ENCODE data around the gene C12orf75.

- TF ChIP-seq CTCF (IDR thresholded peaks at IDR 0.05; ENCODE audit: extremely low read depth in 1 of 2, insufficient read depth in 1 of 2, low read depth in 1 of 2, low read length in 2 of 2) (no peak), POLR2AphosphoS5 (IDR thresholded peaks at IDR 0.05; ENCODE audit: insufficient read depth, low read depth, low read length) (no peak), EZH2 (IDR thresholded peaks at IDR 0.05; ENCODE audit: borderline replicate concordance, low read depth, low read length, severe bottlenecking) (no peak), FOS (IDR thresholded peaks at IDR 0.05; ENCODE audit: borderline replicate concordance, insufficient read depth, low read length) (no peak), MAX (IDR thresholded peaks at IDR 0.05; ENCODE audit: insufficient read depth, insufficient read length) (no peak), POLR2A (IDR thresholded peaks at IDR 0.05; ENCODE audit: low read depth, low read length) (no peak), GATA2 (IDR thresholded peaks at IDR 0.05; ENCODE audit: insufficient read depth, insufficient read length, low read depth, low read length) (no peak), MYC (IDR thresholded peaks at IDR 0.05; ENCODE audit: low read depth, low read length) (no peak), JUN (IDR thresholded peaks at IDR 0.05; ENCODE audit: borderline replicate concordance, insufficient read depth, insufficient read length, low read depth) (no peak)
Observed at GRCh38 chr12:105300883-105301282, 29.6 kb upstream of the C12orf75 start.
